Measurements from ENCODE around the gene CHAC2.
"Not testable (repeated sequence)": the region's sequence is repeated elsewhere in the genome, so short reads cannot be mapped to it uniquely, and the experiment has no call there.

Gene CHAC2

GRCh38 chr2:53767405-53768241 is at the start of gene CHAC2:
CHAC2 (plus strand) TSS chr2:53767804; CDS start chr2:53767887, 83 bp downstream.
- peak; percentile 77 to 82 for DNase-seq

DNA sequence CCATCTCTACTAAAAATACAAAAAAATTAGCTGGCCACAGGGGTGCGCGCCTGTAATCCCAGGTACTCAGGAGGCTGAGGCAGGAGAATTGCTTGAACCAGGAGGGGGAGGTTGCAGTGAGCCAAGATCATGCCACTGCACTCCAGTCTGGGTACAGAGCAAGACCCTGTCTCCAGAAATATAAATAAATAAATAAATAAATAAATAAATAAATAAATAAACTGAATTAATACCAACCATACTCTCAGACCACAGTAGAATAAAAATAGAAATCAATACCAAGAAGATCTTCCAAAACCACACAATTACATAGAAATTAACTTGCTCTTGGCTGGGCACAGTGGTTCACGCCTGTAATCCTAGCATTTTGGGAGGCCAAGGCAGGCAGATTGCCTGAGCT is 46.7 kb upstream of the CHAC2 start:
- DNase-seq, result not testable (repeated sequence)

- no peak for DNase-seq
Measured at GRCh38 chr2:53724536-53724935, 43.1 kb upstream of the CHAC2 start.

DNA sequence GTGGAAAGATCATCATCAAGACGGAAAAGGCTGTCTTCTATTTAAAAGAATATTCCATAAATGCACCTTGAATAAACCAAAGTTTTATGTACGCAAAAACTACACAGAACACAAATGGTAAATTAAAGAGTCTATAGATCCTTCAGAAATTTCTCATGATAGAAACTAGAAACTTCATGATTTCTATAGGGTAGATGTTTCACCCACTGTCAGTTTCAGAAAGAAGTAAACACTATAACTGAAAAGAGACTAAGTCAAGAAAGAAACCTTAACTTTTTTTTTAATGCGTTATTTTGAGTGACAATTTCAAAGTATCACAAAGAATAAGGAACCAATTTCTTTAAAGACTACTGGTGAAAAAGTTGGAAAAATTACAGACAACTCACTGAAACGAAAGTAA is 41.9 kb upstream of the CHAC2 start:
- no peak for DNase-seq

DNA sequence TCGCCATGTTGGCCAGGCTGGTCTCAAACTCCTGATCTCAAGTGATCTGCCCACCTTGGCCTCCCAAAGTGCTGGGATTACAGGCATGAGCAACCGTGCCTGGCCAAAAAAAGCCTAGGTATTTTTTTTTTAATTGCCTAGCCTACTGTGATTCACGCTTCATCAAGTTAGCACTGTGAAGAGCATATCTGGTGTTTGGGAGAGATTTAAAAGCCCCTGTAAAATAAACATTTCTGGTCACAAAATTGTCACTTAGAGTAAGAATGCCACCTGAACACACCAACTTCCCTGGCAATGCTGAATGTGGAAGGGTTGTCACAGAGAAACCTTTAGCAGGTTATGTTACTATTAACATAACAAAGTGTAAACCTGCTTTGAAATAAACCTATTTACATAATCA is 39.7 kb upstream of the CHAC2 start:
- DNase-seq, result no peak

DNA sequence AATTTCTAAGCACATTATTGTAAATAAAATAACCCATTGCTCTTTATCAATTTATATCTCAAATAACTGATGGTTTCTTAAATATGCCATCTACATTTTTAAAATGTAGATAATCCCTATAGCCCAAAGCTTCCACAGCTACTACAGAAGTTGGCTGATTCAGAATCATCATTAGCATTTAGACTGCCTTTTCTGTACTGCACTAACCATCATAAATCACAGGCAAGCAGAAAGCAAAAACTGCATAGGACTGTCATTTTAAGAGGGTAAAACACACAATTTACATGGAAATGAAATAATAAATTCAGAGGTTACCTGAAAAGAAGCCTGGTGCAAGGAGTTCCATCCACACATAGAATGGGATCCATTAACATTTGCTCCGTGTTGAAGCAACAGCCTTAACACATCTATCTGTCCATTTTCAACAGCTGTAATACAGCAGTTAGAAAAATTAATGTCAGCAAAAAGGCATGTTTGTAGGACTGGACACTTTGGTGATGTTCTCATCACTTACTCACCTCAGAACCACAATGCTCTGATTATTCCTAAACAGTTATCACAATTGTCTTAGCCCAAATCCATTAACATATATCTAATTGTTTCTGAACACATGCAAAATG is 38.4 kb upstream of the CHAC2 start:
- no peak for DNase-seq

DNA sequence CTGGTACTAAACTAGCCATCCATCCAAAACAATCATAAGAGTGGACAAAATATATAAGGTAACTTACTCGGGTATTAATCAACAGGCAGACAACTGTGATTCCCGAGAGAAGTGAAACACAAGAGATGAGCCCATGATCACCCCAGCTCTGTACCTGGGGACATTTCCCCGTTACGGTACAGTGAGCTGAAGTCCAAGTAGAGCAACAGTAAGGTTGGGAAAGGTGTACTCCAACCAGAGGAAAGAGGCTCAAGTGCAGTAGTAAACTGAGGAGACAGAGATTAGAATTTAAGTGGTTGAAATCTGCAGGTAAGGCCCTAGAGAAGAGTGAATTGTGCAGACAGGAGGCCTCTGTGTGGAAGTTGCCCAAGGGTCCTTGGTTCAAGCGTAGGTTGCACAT is 30.5 kb upstream of the CHAC2 start:
- no peak for DNase-seq

GRCh38 chr2:53739032-53739431 is 28.6 kb upstream of the CHAC2 start:
- DNase-seq, result no peak

- DNase-seq, result no peak
Measured at GRCh38 chr2:53740170-53740569, 27.4 kb upstream of the CHAC2 start.

GRCh38 chr2:53744395-53745065 is 23.1 kb upstream of the CHAC2 start:
- no peak for DNase-seq

DNA sequence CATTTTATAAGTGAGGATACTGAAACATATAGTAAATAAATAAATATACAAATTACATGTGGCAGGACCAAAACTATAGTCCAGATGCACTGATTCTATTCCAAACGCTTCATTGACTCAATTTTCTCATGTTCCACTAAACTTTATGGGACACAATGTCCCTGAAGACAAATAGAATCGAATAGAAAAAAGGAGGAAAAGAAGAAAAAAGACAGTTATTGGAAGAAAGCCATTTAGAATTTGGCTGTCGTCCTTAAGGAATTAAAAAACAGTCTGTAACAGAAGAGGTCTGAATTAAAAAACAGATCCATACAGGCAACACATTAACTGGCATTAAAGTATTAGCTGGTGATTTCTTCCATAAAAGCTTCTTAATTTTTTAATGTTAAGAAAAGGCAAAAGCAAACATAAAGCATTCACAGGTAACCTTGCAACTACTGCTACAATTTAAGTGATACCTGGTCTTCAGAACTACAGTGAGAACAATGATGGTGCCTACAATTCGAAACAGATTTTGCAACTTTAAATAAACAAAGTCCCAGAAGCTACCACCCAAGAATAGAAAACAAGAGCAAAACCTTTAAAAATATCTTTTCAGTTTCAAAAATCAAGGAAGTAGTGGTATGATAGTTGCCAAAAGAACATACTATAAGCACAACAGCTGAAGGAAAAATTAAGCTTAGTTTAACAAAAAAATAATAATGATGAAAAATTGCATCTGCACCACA is 17.4 kb upstream of the CHAC2 start:
- DNase-seq, result no peak

- no peak for DNase-seq
Measured at GRCh38 chr2:53751728-53752127, 15.9 kb upstream of the CHAC2 start.

- DNase-seq, result no peak
Measured at GRCh38 chr2:53752385-53752784, 15.2 kb upstream of the CHAC2 start.

DNA sequence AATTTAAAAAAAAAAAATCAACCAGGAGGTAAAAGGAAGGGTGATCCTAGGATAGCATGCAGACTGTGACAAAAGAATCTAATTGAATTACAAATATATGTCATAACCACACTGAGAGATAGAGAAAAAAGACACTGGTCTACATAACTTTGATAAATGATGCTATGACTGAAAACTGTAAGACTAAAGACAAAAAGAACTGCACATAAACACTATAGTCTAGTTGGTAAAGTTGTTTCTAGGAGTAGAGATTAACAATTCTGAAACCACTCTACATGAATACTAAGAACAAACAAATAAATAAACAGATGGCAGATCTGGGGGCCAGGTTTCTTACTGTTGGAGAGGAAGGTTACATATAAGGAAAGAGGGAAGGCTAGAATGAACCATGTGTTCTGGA is 14.6 kb upstream of the CHAC2 start:
- DNase-seq, result no peak

- DNase-seq, result no peak
Measured at GRCh38 chr2:53755121-53755520, 12.5 kb upstream of the CHAC2 start.

GRCh38 chr2:53756644-53757043 is 11.0 kb upstream of the CHAC2 start:
- DNase-seq, result no peak

GRCh38 chr2:53757206-53757605 is 10.4 kb upstream of the CHAC2 start:
- not testable (repeated sequence) for DNase-seq

DNA sequence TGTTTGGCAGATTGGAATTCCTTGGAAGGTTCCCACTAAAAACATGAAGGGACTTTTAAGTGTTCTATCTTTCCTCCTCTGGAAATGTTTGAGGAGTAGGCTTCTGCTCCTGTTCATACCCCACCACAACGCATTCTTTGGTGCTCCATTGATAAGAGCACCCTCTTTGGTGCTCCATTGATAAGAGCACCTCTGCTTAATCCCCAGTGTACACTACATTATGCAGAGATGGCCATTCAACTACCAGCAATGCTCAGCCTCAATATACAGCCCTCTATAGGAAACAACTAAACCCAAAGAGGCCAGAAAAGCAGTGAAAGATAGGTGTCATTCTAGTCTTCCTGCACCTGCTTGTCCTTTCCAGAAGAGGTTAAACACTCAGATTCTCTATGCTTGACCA is 1.8 kb upstream of the CHAC2 start:
- no peak for DNase-seq

GRCh38 chr2:53768242-53768542 is 588 bp downstream of the CHAC2 start:
- no peak for DNase-seq

GRCh38 chr2:53769318-53769945 is 1.8 kb downstream of the CHAC2 start:
- DNase-seq, result no peak

DNA sequence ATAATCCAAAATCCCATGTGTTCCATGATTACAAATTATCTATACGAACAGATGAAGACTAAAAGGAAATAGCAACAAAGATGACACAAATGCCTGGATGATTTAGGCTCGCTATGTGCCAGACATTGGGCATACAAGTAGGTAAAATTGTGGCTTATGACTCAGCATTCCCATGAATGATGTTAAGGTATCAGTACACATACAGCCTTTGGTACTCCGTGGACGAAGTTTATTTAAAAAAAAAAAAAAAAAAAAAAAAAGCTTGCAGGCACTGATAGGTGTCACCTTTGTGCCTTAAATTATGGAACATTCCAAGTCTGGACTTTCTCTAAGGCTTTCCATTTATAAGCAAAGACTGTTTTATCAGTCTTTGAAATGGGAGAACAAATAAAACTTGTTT is 2.7 kb downstream of the CHAC2 start:
- no peak for DNase-seq

GRCh38 chr2:53777134-53777533 is 9.5 kb downstream of the CHAC2 start:
- no peak for DNase-seq

GRCh38 chr2:53778536-53779162 is 11.0 kb downstream of the CHAC2 start:
- DNase-seq, result no peak
